A172 (cell line): ENCODE results near the gene ZNF438. TPM values are rescaled to one million over a fixed set of nuclear protein-coding genes. Genes with fewer than 3 reads are reported as not detected.

Source experiments
- DNase-seq: peaks from one replicate; pipeline ENCODE4 v3.0.0-alpha.2; 2015; ENCODE audit warnings: low spot score
- total RNA-seq: library from RNA; depleted of rRNA; stranded (reverse); fragments of >200 nt; shearing (Covaris generic); gene quantifications from 2 replicates; pipeline ENCODE4 v1.2.3, GENCODE V29; 2014

Gene ZNF438
- total RNA-seq, 1 experiment from 2014 or later = 6.2 TPM

DNA sequence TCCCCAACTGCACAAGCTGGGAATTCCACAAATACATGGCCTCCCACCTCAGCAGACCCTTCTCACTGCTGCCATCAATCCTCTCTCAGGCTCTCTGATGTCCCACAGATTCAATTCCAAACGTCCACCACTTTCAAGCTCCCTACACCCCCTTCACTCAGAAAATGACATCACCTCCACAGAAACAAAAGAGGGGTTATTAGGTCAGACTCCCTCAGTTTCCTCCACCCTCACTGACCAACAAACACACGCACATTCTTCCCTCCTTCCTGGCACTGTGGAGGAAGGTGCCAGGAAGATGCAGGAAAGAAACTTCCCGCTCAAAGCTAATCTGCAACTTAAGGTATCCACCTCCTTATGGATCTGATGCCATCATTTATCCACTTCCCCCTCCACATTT, 18.3 kb downstream of the ZNF438 start:
- no peak for DNase-seq

GRCh38 chr10:31011665-31012022, 20.0 kb downstream of the ZNF438 start:
- DNase-seq = peak; percentile 14

DNA sequence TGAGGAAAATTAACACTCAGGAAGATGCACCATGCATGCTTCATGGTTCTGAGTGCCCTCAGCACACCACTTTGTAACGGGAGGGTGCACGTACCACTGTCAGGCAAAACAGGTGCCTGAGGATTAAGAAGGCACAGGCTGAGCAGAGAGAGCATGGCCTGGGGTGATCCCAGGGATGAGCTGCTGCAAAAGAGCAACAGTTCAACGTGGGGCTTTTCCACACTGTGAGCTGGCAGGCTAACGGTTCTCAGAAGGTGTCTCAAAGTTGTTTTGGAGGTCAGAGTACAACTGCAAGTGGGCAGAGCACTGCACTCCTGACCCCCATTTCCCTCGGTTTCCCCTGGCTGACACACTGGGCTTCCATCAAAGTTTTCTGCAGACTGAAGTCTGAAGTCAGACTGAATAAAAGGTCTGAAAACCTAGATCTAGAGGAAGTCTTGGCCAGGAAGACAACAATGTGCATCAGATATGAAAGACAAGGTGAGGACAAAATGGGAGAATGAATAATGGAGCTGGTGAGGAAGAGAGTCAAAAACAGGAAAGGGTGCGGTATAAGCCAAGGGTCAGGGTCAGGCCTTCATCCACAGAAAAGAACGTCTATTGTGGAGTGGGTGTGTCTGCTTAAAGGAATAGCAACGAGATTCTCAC, 20.5 kb downstream of the ZNF438 start:
- DNase-seq = no peak

DNA sequence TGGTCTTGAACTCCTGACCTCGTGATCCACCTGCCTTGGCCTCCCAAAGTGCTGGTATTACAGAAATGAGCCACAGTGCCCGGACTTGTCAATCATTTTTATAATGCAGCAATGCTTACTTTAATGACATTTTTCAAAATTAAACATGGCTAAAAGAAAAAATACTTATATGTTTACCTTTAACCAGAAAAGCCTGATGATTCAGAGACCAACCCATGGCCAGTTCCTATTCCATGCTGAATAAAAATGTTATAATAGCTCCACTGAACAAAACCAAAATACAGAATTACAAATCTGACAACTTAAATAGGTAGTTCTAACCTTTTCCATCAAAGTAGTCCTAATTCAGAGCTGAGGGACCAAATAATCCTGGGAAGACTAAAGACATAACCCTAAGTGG, 21.6 kb downstream of the ZNF438 start:
- no peak for DNase-seq

DNA sequence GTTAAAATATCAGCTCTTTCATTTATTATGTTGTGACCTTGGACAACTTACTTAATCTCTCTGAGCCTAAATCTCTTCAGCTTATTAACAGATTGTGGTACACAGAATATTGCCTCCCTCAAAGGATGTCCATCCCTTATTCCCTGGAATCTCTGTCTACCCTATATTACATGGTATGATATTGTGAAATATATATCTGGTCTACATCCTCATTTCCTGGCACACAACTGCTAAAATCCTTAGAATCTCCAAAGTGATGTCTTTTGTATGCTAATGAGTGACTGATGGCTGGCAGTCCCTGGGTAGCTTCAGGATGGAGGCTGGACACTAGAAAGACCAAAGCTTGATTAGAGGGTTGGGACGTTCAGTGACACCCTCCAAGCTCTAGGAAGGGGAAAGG, 25.8 kb downstream of the ZNF438 start:
- DNase-seq = no peak

DNA sequence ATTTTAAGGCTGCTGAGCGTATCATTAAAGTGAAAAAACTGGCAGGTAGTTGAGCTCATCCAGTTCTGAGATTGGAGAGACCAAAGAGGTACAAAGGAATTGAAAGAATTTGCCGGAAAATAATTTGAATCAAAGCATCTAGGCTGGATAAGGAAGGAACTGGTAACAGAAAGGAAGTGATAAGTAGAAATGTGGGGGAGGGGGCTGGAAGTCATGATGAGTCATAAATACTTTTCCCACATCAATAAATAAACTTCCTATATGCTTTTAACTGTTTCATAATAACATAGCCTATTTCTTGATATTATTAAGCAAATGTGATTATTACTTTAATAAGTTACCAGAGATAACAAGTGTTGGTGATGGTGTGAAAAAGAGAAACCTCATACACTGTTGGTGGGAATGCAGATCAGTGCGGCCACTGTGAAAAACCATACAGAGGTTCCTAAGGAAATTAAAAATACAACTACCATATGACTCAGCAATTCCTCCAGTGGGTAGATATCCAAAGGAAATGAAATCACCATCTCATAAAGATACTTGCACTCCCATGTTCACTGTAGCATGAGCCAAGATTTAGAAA, 27.0 kb downstream of the ZNF438 start:
- peak; percentile 92 for DNase-seq

GRCh38 chr10:31001740-31002139, 29.9 kb downstream of the ZNF438 start:
- no peak for DNase-seq

- no peak for DNase-seq
These were observed 30.8 kb downstream of the ZNF438 start for GRCh38 chr10:31000867-31001266.

- DNase-seq = no peak
These were observed 31.4 kb downstream of the ZNF438 start for GRCh38 chr10:31000071-31000782.

DNA sequence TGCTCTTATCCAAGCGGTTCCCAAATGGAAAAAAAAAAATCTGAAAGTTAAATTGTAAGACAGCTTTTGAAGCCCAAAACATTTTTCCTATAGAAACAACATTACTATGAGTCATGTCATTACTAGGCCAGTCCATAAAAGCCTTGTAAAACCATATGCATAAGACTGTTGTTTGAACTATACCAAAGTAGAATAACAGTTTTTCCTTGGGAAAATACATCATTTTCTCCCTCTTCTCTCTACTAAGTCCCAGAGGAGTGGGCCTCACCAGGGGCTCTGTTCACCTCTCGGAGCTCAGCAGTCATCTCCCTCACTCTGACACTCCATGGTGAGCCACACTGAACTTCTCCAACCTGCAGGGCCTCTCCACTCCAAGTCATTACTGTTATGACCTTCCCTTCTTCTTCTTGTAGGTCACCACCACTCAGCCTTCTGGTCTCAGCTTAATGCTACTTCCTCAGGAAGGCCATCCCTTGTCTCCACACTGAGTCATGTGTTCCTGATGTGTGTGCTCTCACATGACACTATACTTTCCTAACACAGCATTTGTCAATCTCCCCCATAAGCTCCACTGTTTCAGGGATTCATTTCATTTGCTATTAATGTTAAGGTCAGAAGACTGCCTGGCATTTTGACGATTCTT, 32.5 kb downstream of the ZNF438 start:
- peak; percentile 21 for DNase-seq

GRCh38 chr10:30997536-30998235, 34.0 kb downstream of the ZNF438 start:
- no peak for DNase-seq

DNA sequence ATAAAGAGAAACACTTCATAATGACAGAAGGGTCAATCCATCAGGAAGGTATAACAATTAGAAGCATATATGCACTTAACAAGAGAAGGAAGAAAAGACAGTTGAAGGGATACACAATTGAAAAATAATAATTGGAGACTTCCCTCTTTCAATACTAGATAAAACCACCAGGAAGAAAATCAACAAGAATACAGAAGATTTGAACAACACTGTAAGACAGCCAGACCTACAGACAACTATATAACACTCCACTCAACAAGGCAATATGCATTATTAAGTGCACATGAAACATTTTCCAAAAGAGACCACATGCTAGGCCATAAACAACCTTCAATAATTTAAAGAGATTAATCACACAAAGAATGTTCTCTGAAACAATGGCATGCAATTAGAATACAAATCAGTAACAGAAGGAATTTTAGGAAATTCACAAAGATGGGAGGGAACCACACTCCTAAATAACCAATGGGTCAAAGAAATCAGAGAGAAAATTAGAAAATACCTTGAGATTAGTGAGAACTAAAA, 35.1 kb downstream of the ZNF438 start:
- DNase-seq = no peak

- no peak for DNase-seq
These were observed 36.4 kb downstream of the ZNF438 start for GRCh38 chr10:30995081-30995770.

DNA sequence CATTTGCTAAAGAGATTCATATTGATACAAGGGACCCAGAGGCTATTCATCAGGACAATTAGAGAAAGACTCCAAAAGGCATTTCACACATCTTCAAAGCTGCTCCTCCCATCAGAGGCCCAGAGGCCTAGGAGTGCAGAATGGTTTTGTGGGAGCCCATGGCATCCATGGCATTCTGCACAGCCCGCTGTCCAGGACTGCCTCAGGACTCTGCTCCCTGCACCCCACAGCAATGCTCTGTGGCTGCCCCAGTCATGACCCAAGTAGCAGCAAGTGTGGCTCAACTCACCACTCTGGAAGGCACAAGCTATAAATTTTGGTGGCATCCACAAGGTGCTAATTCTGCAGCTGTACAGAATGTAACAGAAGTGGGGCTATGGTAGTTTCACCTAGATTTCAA, 38.5 kb downstream of the ZNF438 start:
- no peak for DNase-seq

- no peak for DNase-seq
These were observed 39.0 kb downstream of the ZNF438 start for GRCh38 chr10:30992681-30993080.

GRCh38 chr10:30991647-30992011, 40.0 kb downstream of the ZNF438 start:
- no peak for DNase-seq

DNA sequence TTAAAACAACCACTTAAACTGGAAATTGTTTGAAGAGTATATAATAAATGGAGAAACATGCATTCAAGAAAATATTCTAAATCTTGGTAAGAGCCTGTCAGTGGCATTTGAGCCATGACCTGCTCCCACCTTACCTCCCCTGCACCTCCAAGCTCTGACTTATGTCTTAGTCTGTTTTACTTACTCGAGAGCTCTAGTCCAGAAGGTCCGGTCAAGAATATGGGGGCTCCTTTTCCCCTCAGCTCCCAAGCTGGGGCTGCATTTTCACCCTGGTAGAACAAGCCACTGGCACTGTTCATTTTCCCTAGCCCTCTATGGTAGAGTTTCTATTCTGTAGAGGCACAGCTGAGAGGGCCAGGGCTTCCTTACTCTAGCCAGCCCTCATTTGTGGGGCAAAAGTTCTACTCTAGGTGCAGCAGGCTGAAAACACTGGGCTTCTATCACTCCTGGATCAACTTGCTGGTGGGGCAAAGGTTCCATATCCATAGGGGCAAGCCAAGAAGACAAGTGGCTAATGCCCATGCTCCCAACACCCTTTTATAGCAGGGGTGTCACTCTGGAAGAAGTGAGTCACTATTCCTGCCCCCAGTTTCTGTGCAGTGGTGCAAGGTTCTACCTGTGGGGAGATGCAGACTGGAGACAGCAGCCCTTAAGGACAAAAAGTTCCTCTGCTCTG, 40.6 kb downstream of the ZNF438 start:
- DNase-seq = no peak

- DNase-seq = no peak
These were observed 41.3 kb downstream of the ZNF438 start for GRCh38 chr10:30990351-30990750.

DNA sequence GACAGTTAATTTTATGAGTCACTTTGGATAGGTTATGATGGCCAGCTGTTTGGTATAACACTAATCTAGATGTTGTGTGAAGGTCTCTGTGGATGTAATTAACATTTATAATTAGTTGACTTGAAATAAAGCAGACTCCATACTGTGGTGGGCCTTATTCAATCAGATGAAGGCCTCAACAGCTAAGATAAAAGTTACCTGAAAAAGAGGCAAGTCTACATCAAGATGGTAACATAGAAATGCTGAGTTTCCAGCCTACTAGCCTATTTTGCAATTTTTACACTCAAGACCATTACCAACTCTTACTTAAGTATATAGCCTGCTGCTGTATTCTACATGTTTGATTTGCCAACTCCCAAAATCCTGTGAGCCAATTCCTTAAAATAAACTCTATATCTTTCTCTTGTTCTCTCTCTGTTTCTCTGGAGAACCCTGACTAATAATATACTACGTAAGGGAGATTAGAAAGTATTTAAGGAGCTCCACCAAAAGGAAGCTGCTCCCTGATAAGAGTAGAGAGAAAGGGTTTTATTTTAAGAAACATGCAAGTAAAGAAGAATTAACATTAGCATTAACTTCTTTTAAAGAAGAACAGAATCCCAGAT, 42.7 kb downstream of the ZNF438 start:
- DNase-seq = no peak

DNA sequence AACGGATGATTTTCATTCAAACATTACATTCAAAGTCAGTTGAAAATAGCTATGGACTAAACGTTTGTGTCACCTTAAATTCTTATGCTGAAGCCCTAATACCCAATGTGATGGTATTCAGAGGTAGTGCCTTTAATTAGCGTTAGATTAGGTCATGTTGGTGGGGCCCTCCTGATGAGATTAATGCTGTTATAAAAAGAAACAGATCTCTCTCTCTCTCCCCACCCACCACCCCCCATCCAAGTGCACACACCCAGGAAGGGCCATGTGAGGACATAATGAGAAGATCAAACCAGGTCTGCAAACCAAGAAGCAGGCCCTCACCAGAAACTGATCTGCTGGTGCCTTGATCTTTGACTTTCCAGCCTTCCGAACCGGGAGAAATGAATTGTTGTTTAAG, 44.2 kb downstream of the ZNF438 start:
- DNase-seq = no peak
